SK-N-SH (cell line): ENCODE data around the gene APOE. TPM values are rescaled to one million over a fixed set of nuclear protein-coding genes. Genes with fewer than 3 reads are reported as not detected.

Source experiments
- CTCF ChIA-PET: fragments of 300-600, 350-600 bp; formaldehyde crosslinking; extraction: SDS; loops from one replicate; lab custom pipeline; 2021; lab: Yijun Ruan, JAX
- POLR2A ChIA-PET: fragments of 350-600 bp; sonication (Branson Sonifier 250); formaldehyde crosslinking; extraction: SDS; loops from one replicate; lab custom pipeline; 2020; ENCODE audit warnings: antibody characterized with exemption, inconsistent platforms; lab: Yijun Ruan, JAX
- DNase-seq: peaks from one replicate; pipeline ENCODE4 v3.0.0; 2012
- H2AFZ ChIP-seq: fragments of 200-600 bp; sonication (generic); 2 replicates; pipeline ENCODE4 v1.8.1; 2016; ENCODE audit warnings: antibody characterized with exemption, mild to moderate bottlenecking, low read depth
- H3F3A ChIP-seq: fragments of 200-600 bp; sonication (generic); replicated peaks from 2 replicates; pipeline ENCODE3; 2016; ENCODE audit warnings: antibody characterized with exemption, mild to moderate bottlenecking; ENCODE audit not compliant: insufficient read depth
- H3K27ac ChIP-seq, 2 experiments: fragments of 200-500 bp in 1 of 2; fragments of 200-600 bp in 1 of 2; sonication (Bioruptor generic) in 1 of 2; sonication (generic), shearing (Covaris generic) in 1 of 2; 2 replicates each; pipeline versions ENCODE4 v1.5.1 to v1.6.1; 2014 to 2016; ENCODE audit warnings: low read depth in 2 of 2, inconsistent platforms in 1 of 2, low read length in 1 of 2, mild to moderate bottlenecking in 1 of 2, mixed read lengths in 1 of 2
- H3K27me3 ChIP-seq: fragments of 200-600 bp; sonication (generic), shearing (Covaris generic); 2 replicates; pipeline ENCODE4 v1.6.1; 2016; ENCODE audit warnings: mixed run types; ENCODE audit not compliant: insufficient read depth
- H3K36me3 ChIP-seq, 2 experiments: fragments of 200-500 bp in 1 of 2; fragments of 200-600 bp in 1 of 2; sonication (Bioruptor generic) in 1 of 2; sonication (generic) in 1 of 2; replicated peaks in 1 of 2; 2 replicates each; pipeline versions ENCODE3 to v1.5.1; 2014 to 2016; ENCODE audit warnings: low read length in 1 of 2, mild to moderate bottlenecking in 1 of 2; ENCODE audit not compliant: insufficient read depth in 2 of 2, control insufficient read depth in 1 of 2
- H3K4me1 ChIP-seq, 2 experiments: fragments of 200-500 bp in 1 of 2; fragments of 200-600 bp in 1 of 2; sonication (Bioruptor generic) in 1 of 2; sonication (generic), shearing (Covaris generic) in 1 of 2; 2 replicates each; pipeline versions ENCODE4 v1.5.1 to v1.6.1; 2014 to 2016; ENCODE audit warnings: low read depth in 1 of 2, low read length in 1 of 2, mixed run types in 1 of 2; ENCODE audit not compliant: insufficient read depth in 2 of 2, control insufficient read depth in 1 of 2
- H3K4me2 ChIP-seq: fragments of 200-600 bp; sonication (generic), shearing (Covaris generic); 2 replicates; pipeline ENCODE4 v1.6.1; 2017; ENCODE audit warnings: mixed run types
- H3K4me3 ChIP-seq, 2 experiments: fragments of 200-500 bp in 1 of 2; fragments of 200-600 bp in 1 of 2; sonication (Bioruptor generic) in 1 of 2; sonication (generic), shearing (Covaris generic) in 1 of 2; 2 replicates each; pipeline versions ENCODE4 v1.5.1 to v1.8.1; 2014 to 2016; ENCODE audit warnings: low read depth in 2 of 2, inconsistent platforms in 1 of 2, low read length in 1 of 2, mild to moderate bottlenecking in 1 of 2, mixed read lengths in 1 of 2, moderate library complexity in 1 of 2
- H3K79me2 ChIP-seq: fragments of 200-600 bp; sonication (generic); 2 replicates; pipeline ENCODE4 v1.8.1; 2017; ENCODE audit warnings: mild to moderate bottlenecking; ENCODE audit not compliant: insufficient read depth
- H3K9ac ChIP-seq: fragments of 200-600 bp; sonication (generic); 2 replicates; pipeline ENCODE4 v1.6.1; 2017; ENCODE audit warnings: mixed run types
- H3K9me2 ChIP-seq: fragments of 200-600 bp; sonication (generic); 2 replicates; pipeline ENCODE4 v1.6.1; 2017; ENCODE audit warnings: mixed run types
- H3K9me3 ChIP-seq: fragments of 200-600 bp; sonication (generic); 2 replicates; pipeline ENCODE4 v1.6.1; 2017; ENCODE audit warnings: mixed run types, mild to moderate bottlenecking, moderate library complexity
- H4K20me1 ChIP-seq: fragments of 200-600 bp; sonication (generic); 2 replicates; pipeline ENCODE4 v1.6.1; 2017; ENCODE audit warnings: mild to moderate bottlenecking, mixed run types; ENCODE audit not compliant: insufficient read depth
- CHD2 ChIP-seq: fragments of 150-350 bp; IDR thresholded peaks from 2 replicates; pipeline ENCODE4 v1.6.1; 2018; ENCODE audit warnings: low read length; ENCODE audit not compliant: partially characterized antibody
- CTCF ChIP-seq: fragments of 200-600 bp; sonication (generic); IDR thresholded peaks from 2 replicates; pipeline ENCODE4 v1.6.1; 2017; ENCODE audit warnings: antibody characterized with exemption, mild to moderate bottlenecking, moderate library complexity
- ELF1 ChIP-seq: IDR thresholded peaks from 2 replicates; pipeline ENCODE4 v1.4.0; 2012
- FOXJ3 ChIP-seq: sonication (generic); formaldehyde crosslinking; IDR thresholded peaks from 2 replicates; pipeline ENCODE4 v1.5.1; 2020; ENCODE audit warnings: mild to moderate bottlenecking, missing genetic modification reagents
- MXI1 ChIP-seq: IDR thresholded peaks from 2 replicates; pipeline ENCODE4 v1.6.1; 2012; ENCODE audit warnings: mild to moderate bottlenecking, low read depth, low read length, improper control_type of control experiment
- RAD21 ChIP-seq: IDR thresholded peaks from 2 replicates; pipeline ENCODE4 v1.6.1; 2012; ENCODE audit warnings: mild to moderate bottlenecking, low read length
- RCOR1 ChIP-seq: fragments of 150-350 bp; IDR thresholded peaks from 2 replicates; pipeline ENCODE4 v1.6.1; 2017; ENCODE audit warnings: antibody characterized with exemption, low read length
- REST ChIP-seq: IDR thresholded peaks from 2 replicates; pipeline ENCODE4 v1.6.1; 2012; ENCODE audit warnings: mild to moderate bottlenecking, low read depth, low read length, moderate library complexity
- RFX5 ChIP-seq: IDR thresholded peaks from 2 replicates; pipeline ENCODE4 v1.6.1; 2012; ENCODE audit warnings: mild to moderate bottlenecking, improper control_type of control experiment, low read length
- RXRA ChIP-seq: IDR thresholded peaks from 2 replicates; pipeline ENCODE4 v1.4.0; 2012; ENCODE audit warnings: low read depth, mild to moderate bottlenecking, borderline replicate concordance
- SMC3 ChIP-seq: IDR thresholded peaks from 2 replicates; pipeline ENCODE4 v1.6.1; 2012; ENCODE audit warnings: low read depth, low read length, improper control_type of control experiment
- TAF1 ChIP-seq: IDR thresholded peaks from 2 replicates; pipeline ENCODE4 v1.6.1; 2012; ENCODE audit warnings: low read depth, mild to moderate bottlenecking, low read length, moderate library complexity, borderline replicate concordance
- TEAD4 ChIP-seq: IDR thresholded peaks from 2 replicates; pipeline ENCODE4 v1.4.0; 2012; ENCODE audit warnings: mild to moderate bottlenecking, borderline replicate concordance; ENCODE audit not compliant: insufficient read depth
- USF1 ChIP-seq: IDR thresholded peaks from 2 replicates; pipeline ENCODE4 v1.4.0; 2012; ENCODE audit warnings: low read depth, borderline replicate concordance
- USF2 ChIP-seq: fragments of 150-350 bp; IDR thresholded peaks from 2 replicates; pipeline ENCODE4 v1.6.1; 2017; ENCODE audit warnings: antibody characterized with exemption, low read length, low read depth, borderline replicate concordance
- WGBS: methylation state at CpG from one replicate; pipeline ENCODE4 v1.1.6; 2017; ENCODE audit warnings: low lambda C conversion rate; 5-methylcytosine and 5-hydroxymethylcytosine counted together
- polyA plus RNA-seq, 3 experiments: library from polyadenylated mRNA; depleted of rRNA; stranded (reverse); fragments of >200 nt; gene quantifications; 2 replicates each; pipeline ENCODE4 v1.2.3, GENCODE V29; 2012
- TF ChIP-seq, protein P1 (sequence below): IDR thresholded peaks from 2 replicates; pipeline ENCODE4 v1.4.0; 2012; ENCODE audit warnings: low read depth, borderline replicate concordance

APOE gene
- polyA plus RNA-seq, 1 of the 3 experiments (the other 2 are of a cell fraction) = 56.0 TPM

DNA sequence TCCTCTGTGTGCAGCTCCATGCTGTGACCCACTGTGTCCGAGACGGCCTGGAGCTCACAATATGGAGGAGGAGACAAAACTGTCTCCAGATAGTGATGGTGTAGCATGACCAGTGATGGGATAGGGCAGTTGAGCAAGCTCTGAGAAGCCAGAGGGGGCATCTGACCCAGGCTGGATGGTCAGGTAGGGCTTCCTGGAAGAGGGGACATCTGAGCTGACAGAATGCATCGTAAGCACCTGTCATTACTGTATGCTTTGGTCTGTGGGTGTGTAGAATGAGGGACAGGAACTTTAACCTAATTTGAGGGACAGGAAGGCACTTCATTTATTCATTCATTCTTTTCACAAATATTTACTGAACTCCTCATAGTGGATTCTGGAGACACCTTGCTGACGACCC lies 21.0 kb upstream of the APOE start:
- Histone ChIP-seq H4K20me1 (no peaks in the 10 kb centered on the region), H3K36me3 (peaks cover 0 to 11% of the 10 kb centered on the region in 2 experiments), H3K4me2 (no peak overlapping the region), H3K9me2 (no peaks in the 10 kb centered on the region), H3K27ac (no peak overlapping the region), H3K9ac (no peak overlapping the region), H3F3A (peaks cover 21% of the 10 kb centered on the region), H2AFZ (no peak overlapping the region)
- WGBS = 89% methylated on average over 4 of the region's 4 CpGs
- DNase-seq = no peak
- ChIA-PET CTCF (interaction anchor here (0.7 to 1.1 kb wide), 3 partner anchors 37 to 175 kb away, joined by 3 read pairs; partner anchors contain the start of gene NECTIN2), POLR2A (no interaction called here)
- TF ChIP-seq TAF1 (no peak), ELF1 (no peak), CHD2 (no peak), RFX5 (no peak), TEAD4 (no peak), CTCF (no peak), RXRA (no peak), FOXJ3 (CRISPR knock-in tag) (no peak), RCOR1 (no peak), RAD21 (no peak), USF2 (no peak), REST (no peak), USF1 (no peak), MXI1 (no peak), SMC3 (no peak)
- TF ChIP-seq, protein P1, sequence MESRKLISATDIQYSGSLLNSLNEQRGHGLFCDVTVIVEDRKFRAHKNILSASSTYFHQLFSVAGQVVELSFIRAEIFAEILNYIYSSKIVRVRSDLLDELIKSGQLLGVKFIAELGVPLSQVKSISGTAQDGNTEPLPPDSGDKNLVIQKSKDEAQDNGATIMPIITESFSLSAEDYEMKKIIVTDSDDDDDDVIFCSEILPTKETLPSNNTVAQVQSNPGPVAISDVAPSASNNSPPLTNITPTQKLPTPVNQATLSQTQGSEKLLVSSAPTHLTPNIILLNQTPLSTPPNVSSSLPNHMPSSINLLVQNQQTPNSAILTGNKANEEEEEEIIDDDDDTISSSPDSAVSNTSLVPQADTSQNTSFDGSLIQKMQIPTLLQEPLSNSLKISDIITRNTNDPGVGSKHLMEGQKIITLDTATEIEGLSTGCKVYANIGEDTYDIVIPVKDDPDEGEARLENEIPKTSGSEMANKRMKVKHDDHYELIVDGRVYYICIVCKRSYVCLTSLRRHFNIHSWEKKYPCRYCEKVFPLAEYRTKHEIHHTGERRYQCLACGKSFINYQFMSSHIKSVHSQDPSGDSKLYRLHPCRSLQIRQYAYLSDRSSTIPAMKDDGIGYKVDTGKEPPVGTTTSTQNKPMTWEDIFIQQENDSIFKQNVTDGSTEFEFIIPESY = no peak
- TF ChIP-seq, all 33 proteins: peak for 0
- Histone ChIP-seq H3K4me3 (no peak overlapping the region), H3K27me3 (no peaks in the 10 kb centered on the region), H3K4me1 (peaks cover 0 to under 1% of the 10 kb centered on the region in 2 experiments; a peak in 1 of 4 replicates), H3K79me2 (no peaks in the 10 kb centered on the region), H3K9me3 (no peaks in the 10 kb centered on the region)
